Erythroblast (primary cell): ENCODE measurements around the gene NEK11.

ENCODE experiments used
- GATA1 ChIP-seq: IDR thresholded peaks from 2 replicates; pipeline ENCODE4 v1.6.1; 2011; ENCODE audit warnings: low read depth, mild to moderate bottlenecking, control low read depth, low read length, moderate library complexity
- POLR2A ChIP-seq: IDR thresholded peaks from 2 replicates; pipeline ENCODE4 v1.6.1; 2011; ENCODE audit warnings: mild to moderate bottlenecking, low read length

DNA sequence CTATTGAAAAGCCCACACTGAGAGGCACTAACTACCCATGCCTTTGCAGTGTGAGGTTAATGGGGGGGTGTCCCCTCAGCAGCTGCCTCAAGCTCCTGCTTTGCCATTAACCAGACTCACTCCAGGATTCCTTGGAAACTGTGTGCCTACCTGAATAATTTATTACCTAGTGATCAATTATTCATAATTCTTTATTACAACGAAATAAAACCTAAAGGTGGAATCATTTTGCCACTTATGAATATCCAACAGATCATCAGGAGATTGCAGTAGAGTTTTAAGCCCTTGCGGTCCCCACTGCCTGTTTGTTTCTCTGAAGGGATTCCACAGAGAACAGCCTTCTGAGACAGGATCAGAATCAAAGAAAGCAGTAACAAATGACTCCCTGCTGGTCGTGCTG, 23.3 kb downstream of the NEK11 start:
- no peak for TF ChIP-seq POLR2A
- TF ChIP-seq GATA1: no peak
